ENCODE measurements around the gene TMEM125. TPM values are rescaled to one million over a fixed set of nuclear protein-coding genes. Genes with fewer than 3 reads are reported as not detected.

TMEM125 gene
- total RNA-seq, 2 experiments from 2014 or later = 0.23 TPM; not detected in 1

DNA sequence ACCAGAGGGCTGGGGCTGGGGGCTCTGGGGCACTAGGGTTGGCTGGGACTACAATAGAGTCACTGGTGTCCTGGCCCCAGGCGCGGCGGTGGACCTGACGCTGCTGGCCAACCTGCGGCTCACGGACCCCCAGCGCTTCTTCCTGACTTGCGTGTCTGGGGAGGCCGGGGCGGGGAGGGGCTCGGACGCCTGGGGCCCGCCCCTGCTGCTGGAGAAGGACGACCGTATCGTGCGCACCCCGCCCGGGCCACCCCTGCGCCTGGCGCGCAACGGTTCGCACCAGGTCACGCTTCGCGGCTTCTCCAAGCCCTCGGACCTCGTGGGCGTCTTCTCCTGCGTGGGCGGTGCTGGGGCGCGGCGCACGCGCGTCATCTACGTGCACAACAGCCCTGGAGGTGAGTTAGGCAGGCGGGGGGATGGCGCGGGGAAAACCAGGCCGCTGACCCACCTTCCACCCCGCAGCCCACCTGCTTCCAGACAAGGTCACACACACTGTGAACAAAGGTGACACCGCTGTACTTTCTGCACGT, 35.1 kb downstream of the TMEM125 start:
- H3K4me2 ChIP-seq (ENCODE audit: low read length) = peak overlapping the region; percentile 6; the same call in 1 of the 2 replicates
- no peak for DNase-seq (ENCODE audit: low spot score)
- peaks cover 13% of the 10 kb centered on the region for H3K4me1 ChIP-seq (ENCODE audit: insufficient read depth, low read length, poor library complexity, severe bottlenecking)
- no peak overlapping the region for H3K27ac ChIP-seq (ENCODE audit: low read depth, low read length, poor library complexity, severe bottlenecking)
- TF ChIP-seq, protein P1, sequence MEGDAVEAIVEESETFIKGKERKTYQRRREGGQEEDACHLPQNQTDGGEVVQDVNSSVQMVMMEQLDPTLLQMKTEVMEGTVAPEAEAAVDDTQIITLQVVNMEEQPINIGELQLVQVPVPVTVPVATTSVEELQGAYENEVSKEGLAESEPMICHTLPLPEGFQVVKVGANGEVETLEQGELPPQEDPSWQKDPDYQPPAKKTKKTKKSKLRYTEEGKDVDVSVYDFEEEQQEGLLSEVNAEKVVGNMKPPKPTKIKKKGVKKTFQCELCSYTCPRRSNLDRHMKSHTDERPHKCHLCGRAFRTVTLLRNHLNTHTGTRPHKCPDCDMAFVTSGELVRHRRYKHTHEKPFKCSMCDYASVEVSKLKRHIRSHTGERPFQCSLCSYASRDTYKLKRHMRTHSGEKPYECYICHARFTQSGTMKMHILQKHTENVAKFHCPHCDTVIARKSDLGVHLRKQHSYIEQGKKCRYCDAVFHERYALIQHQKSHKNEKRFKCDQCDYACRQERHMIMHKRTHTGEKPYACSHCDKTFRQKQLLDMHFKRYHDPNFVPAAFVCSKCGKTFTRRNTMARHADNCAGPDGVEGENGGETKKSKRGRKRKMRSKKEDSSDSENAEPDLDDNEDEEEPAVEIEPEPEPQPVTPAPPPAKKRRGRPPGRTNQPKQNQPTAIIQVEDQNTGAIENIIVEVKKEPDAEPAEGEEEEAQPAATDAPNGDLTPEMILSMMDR (conservative IDR thresholded peaks at IDR 0.05; ENCODE audit: low read length) = no peak
- no peaks in the 10 kb centered on the region for H3K9me2 ChIP-seq (ENCODE audit: insufficient read depth, low read length)
- BruUV-seq (replicated peaks) = no TSS peak
- H3K79me2 ChIP-seq (ENCODE audit: insufficient read depth, low read depth, low read length) = no peaks in the 10 kb centered on the region
- intact Hi-C loops (cut with micrococcal nuclease; ENCODE audit: unreplicated experiment) = no loop called here
- ChIA-PET CTCF (ENCODE audit: unreplicated experiment) (no interaction called here), POLR2A (no interaction called here)
- H3K4me3 ChIP-seq (ENCODE audit: low read depth, low read length, poor library complexity, severe bottlenecking) = no peak overlapping the region
- H3K9me3 ChIP-seq (ENCODE audit: low read length) = no peaks in the 10 kb centered on the region
- H2AFZ ChIP-seq (ENCODE audit: low read length) = no peak overlapping the region
- H4K20me1 ChIP-seq (ENCODE audit: insufficient read depth, low read length) = no peaks in the 10 kb centered on the region
- no peaks in the 10 kb centered on the region for H3K36me3 ChIP-seq (ENCODE audit: insufficient read depth, low read length)

- CTCF ChIA-PET (ENCODE audit: unreplicated experiment) = no interaction called here
- peak overlapping the region; percentile 6; the same call in 1 of the 2 replicates for H3K4me2 ChIP-seq (ENCODE audit: low read length)
- no peaks in the 10 kb centered on the region for H3K9me3 ChIP-seq (ENCODE audit: low read length)
- H3K27ac ChIP-seq (ENCODE audit: low read depth, low read length, poor library complexity, severe bottlenecking) = no peak overlapping the region
- BruUV-seq (replicated peaks) = no TSS peak
- no peak overlapping the region for H3K4me3 ChIP-seq (ENCODE audit: low read depth, low read length, poor library complexity, severe bottlenecking)
- H2AFZ ChIP-seq (ENCODE audit: low read length) = no peak overlapping the region
- H3K4me1 ChIP-seq (ENCODE audit: insufficient read depth, low read length, poor library complexity, severe bottlenecking) = peaks cover 13% of the 10 kb centered on the region
- no peaks in the 10 kb centered on the region for H3K79me2 ChIP-seq (ENCODE audit: insufficient read depth, low read depth, low read length)
- no peaks in the 10 kb centered on the region for H3K9me2 ChIP-seq (ENCODE audit: insufficient read depth, low read length)
- H3K36me3 ChIP-seq (ENCODE audit: insufficient read depth, low read length) = no peaks in the 10 kb centered on the region
- H4K20me1 ChIP-seq (ENCODE audit: insufficient read depth, low read length) = no peaks in the 10 kb centered on the region
- DNase-seq (ENCODE audit: low spot score) = peak; percentile 69
- intact Hi-C loops (cut with micrococcal nuclease; ENCODE audit: unreplicated experiment) = no loop called here
- POLR2A ChIA-PET = interaction anchor here (0.7 to 1.0 kb wide), 2 partner anchors 10 to 454 kb away, joined by 3 to 5 read pairs; no protein-coding TSS in a partner anchor
- TF ChIP-seq EZH2phosphoT487 (IDR thresholded peaks at IDR 0.05; ENCODE audit: borderline replicate concordance, low read depth, low read length) = no peak
Measured at GRCh38 chr1:43305461-43305860, 35.7 kb downstream of the TMEM125 start.

DNA sequence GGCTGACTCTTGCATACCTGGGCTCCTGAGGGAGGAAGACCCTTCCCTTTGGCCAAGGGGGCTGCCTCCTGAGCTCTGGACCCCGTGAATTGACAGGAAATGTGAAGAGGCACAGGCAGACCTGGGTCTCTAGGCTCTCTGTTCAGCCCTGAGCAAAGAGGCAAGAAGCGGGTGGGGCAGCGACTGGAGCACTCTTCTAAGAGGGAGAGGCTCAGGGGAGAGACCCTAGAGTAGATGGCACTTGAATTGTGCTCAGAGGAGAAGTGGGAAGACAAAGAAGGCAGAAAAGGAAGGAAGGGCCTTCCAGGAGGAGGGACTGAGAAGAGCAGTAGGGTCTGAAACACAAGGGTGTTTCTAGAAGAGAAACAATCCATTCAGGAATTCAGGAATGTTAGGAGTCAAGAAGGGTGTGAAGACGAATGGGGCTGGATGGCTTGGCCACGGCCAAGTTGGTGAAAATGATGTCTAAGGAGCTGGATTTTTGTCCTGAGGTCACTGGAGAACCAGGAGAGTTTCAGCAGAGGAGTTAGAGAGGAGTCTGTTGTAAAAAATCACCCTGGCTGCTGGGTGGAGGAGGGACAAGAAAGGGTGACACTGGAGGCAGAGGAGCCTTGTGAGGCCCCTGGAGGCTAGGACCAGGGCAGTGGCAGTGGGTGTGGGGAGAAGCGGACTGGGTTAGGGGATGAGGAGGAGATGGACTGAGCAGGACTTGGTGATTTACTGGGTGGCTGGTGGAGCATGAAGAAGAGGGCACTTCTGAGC, 36.3 kb downstream of the TMEM125 start:
- DNase-seq (ENCODE audit: low spot score) = peak; percentile 7
- Histone ChIP-seq H3K36me3 (ENCODE audit: insufficient read depth, low read length) (no peaks in the 10 kb centered on the region), H3K4me2 (ENCODE audit: low read length) (0 out of 2 replicates have a peak overlapping the region, but pooled peaks have one; percentile 6), H3K9me3 (ENCODE audit: low read length) (no peaks in the 10 kb centered on the region), H3K27ac (ENCODE audit: low read depth, low read length, poor library complexity, severe bottlenecking) (no peak overlapping the region), H3K4me3 (ENCODE audit: low read depth, low read length, poor library complexity, severe bottlenecking) (no peak overlapping the region), H2AFZ (ENCODE audit: low read length) (no peak overlapping the region), H3K79me2 (ENCODE audit: insufficient read depth, low read depth, low read length) (no peaks in the 10 kb centered on the region), H3K4me1 (ENCODE audit: insufficient read depth, low read length, poor library complexity, severe bottlenecking) (peaks cover 13% of the 10 kb centered on the region), H4K20me1 (ENCODE audit: insufficient read depth, low read length) (no peaks in the 10 kb centered on the region), H3K9me2 (ENCODE audit: insufficient read depth, low read length) (no peaks in the 10 kb centered on the region)
- ChIA-PET CTCF (ENCODE audit: unreplicated experiment) (no interaction called here), POLR2A (interaction anchor here (0.7 to 1.0 kb wide), 4 partner anchors 11 to 455 kb away, joined by 3 to 5 read pairs (median 3); partner anchors contain the start of gene ELOVL1)
- no peak for TF ChIP-seq EZH2phosphoT487 (IDR thresholded peaks at IDR 0.05; ENCODE audit: borderline replicate concordance, low read depth, low read length)
- TF ChIP-seq, protein P1 (conservative IDR thresholded peaks at IDR 0.05; ENCODE audit: low read length) = no peak
- BruUV-seq (replicated peaks) = no TSS peak
- intact Hi-C loops (cut with micrococcal nuclease; ENCODE audit: unreplicated experiment) = no loop called here

Measured in OCI-LY7 (cell line).